Measurements from ENCODE around the gene LRP8. TPM values are rescaled to one million over a fixed set of nuclear protein-coding genes. Genes with fewer than 3 reads are reported as not detected.

The LRP8 gene
- total and polyA plus RNA-seq, 2 of the 13 experiments (the other 11 are each of a cell fraction or from before 2014, with no cell fraction given): 17.3 to 17.4 TPM

- TF ChIP-seq PHF21A (CRISPR knock-in tag; IDR thresholded peaks at IDR 0.05) (no peak; the same call in 1 of the 2 replicates), STAT6 (CRISPR knock-in tag; IDR thresholded peaks at IDR 0.05; ENCODE audit: borderline replicate concordance) (no peak; the same call in 1 of the 2 replicates), KLF13 (CRISPR knock-in tag; IDR thresholded peaks at IDR 0.05) (no peak), ZNF570 (CRISPR knock-in tag; IDR thresholded peaks at IDR 0.05; ENCODE audit: borderline replicate concordance) (no peak), RORA (CRISPR knock-in tag; IDR thresholded peaks at IDR 0.05) (no peak), ARNTL (CRISPR knock-in tag; IDR thresholded peaks at IDR 0.05) (no peak), GATAD1 (CRISPR knock-in tag; IDR thresholded peaks at IDR 0.05) (0 out of 2 replicates have a peak, but pooled peaks have one; percentile 56), HOXD1 (CRISPR knock-in tag; IDR thresholded peaks at IDR 0.05) (no peak), ZBED4 (CRISPR knock-in tag; IDR thresholded peaks at IDR 0.05; ENCODE audit: borderline replicate concordance) (0 out of 2 replicates have a peak, but pooled peaks have one; percentile 13), ZNF790 (CRISPR knock-in tag; IDR thresholded peaks at IDR 0.05; ENCODE audit: borderline replicate concordance) (no peak; the same call in 1 of the 2 replicates), FOSL1 (CRISPR knock-in tag; IDR thresholded peaks at IDR 0.05; ENCODE audit: borderline replicate concordance) (no peak), ZBTB1 (CRISPR knock-in tag; IDR thresholded peaks at IDR 0.05; ENCODE audit: borderline replicate concordance) (no peak; the same call in 1 of the 2 replicates), PRPF4 (IDR thresholded peaks at IDR 0.05; ENCODE audit: low read depth, low read length, poor library complexity, severe bottlenecking) (no peak)
- TF ChIP-seq, protein P1, sequence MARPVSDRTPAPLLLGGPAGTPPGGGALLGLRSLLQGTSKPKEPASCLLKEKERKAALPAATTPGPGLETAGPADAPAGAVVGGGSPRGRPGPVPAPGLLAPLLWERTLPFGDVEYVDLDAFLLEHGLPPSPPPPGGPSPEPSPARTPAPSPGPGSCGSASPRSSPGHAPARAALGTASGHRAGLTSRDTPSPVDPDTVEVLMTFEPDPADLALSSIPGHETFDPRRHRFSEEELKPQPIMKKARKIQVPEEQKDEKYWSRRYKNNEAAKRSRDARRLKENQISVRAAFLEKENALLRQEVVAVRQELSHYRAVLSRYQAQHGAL (CRISPR knock-in tag; IDR thresholded peaks at IDR 0.05; ENCODE audit: not compliant biosample characterization): no peak
- TF ChIP-seq, protein P2, sequence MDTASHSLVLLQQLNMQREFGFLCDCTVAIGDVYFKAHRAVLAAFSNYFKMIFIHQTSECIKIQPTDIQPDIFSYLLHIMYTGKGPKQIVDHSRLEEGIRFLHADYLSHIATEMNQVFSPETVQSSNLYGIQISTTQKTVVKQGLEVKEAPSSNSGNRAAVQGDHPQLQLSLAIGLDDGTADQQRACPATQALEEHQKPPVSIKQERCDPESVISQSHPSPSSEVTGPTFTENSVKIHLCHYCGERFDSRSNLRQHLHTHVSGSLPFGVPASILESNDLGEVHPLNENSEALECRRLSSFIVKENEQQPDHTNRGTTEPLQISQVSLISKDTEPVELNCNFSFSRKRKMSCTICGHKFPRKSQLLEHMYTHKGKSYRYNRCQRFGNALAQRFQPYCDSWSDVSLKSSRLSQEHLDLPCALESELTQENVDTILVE (CRISPR knock-in tag; IDR thresholded peaks at IDR 0.05): peak; percentile 28; the same call in 1 of the 2 replicates
- TF ChIP-seq, protein P3, sequence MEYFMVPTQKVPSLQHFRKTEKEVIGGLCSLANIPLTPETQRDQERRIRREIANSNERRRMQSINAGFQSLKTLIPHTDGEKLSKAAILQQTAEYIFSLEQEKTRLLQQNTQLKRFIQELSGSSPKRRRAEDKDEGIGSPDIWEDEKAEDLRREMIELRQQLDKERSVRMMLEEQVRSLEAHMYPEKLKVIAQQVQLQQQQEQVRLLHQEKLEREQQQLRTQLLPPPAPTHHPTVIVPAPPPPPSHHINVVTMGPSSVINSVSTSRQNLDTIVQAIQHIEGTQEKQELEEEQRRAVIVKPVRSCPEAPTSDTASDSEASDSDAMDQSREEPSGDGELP (IDR thresholded peaks at IDR 0.05; ENCODE audit: borderline replicate concordance, low read depth): no peak
- TF ChIP-seq, protein P4, sequence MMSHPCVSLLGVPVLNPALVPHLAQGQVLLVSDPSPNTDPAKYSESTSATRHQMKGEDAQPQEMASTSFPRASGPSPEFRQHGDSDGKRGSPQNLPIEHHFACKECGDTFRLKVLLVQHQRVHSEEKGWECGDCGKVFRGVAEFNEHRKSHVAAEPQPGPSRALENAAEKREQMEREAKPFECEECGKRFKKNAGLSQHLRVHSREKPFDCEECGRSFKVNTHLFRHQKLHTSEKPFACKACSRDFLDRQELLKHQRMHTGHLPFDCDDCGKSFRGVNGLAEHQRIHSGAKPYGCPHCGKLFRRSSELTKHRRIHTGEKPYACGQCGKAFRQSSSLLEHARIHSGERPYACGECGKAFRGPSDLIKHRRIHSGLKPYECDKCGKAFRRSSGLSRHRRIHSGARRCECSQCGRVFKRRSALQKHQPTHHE (CRISPR knock-in tag; IDR thresholded peaks at IDR 0.05; ENCODE audit: borderline replicate concordance): no peak
These were observed 131.2 kb downstream of the LRP8 start, which contains the start of gene CPT2 (continued) for GRCh38 chr1:53196485-53197290.
